HCT116 (cell line): ENCODE measurements around the gene MLXIPL.

Experiments
- EZH2phosphoT487 ChIP-seq: fragments of 200-600 bp; IDR thresholded peaks from 2 replicates; pipeline ENCODE4 v1.6.1; 2018; ENCODE audit warnings: antibody characterized with exemption, borderline replicate concordance
- POLR2A ChIP-seq: IDR thresholded peaks from 2 replicates; pipeline ENCODE4 v1.7.0; 2011; ENCODE audit warnings: borderline replicate concordance; ENCODE audit not compliant: insufficient read depth, insufficient read length; ENCODE audit errors: extremely low read depth
- SP1 ChIP-seq: IDR thresholded peaks from 2 replicates; pipeline ENCODE4 v1.6.1; 2012; ENCODE audit warnings: low read depth
- TF ChIP-seq, protein P1 (sequence below), 3 experiments: fragments of 200-600 bp in 1 of 3; sonication (generic) in 1 of 3; IDR thresholded peaks in 2 of 3; conservative IDR thresholded peaks in 1 of 3; 2 replicates each; pipeline ENCODE4 v1.5.1; 2012 to 2017; ENCODE audit warnings: low read depth in 2 of 3, low read length in 2 of 3, antibody characterized with exemption in 1 of 3, borderline replicate concordance in 1 of 3, control low read depth in 1 of 3, mild to moderate bottlenecking in 1 of 3, mixed read lengths in 1 of 3, mixed run types in 1 of 3, moderate library complexity in 1 of 3; ENCODE audit not compliant: insufficient read depth in 1 of 3
- TF ChIP-seq, protein P2 (sequence below): IDR thresholded peaks from 2 replicates; pipeline ENCODE4 v1.6.1; 2012

DNA sequence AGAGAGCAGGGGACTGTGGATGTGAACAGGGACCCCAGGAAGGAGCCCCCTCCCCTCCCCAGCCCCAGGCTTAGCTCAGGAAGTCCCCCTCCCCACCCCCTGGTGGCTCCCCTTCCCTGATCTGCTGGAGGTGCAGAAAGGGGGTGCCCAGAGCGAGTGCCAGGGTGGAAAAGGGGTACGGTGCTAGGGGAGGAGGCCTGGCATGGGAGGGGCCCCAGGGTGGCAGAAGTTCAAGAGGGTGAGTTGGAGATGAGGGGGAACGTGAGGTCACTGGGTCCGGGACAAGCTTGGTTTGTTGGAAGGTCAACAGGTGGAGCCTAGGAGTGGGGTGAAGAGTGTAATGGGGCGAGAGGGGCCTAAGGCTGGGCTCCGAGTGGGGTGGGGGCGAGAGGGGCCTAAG is 24.4 kb downstream of the MLXIPL start:
- TF ChIP-seq EZH2phosphoT487, result no peak
- TF ChIP-seq, protein P1, sequence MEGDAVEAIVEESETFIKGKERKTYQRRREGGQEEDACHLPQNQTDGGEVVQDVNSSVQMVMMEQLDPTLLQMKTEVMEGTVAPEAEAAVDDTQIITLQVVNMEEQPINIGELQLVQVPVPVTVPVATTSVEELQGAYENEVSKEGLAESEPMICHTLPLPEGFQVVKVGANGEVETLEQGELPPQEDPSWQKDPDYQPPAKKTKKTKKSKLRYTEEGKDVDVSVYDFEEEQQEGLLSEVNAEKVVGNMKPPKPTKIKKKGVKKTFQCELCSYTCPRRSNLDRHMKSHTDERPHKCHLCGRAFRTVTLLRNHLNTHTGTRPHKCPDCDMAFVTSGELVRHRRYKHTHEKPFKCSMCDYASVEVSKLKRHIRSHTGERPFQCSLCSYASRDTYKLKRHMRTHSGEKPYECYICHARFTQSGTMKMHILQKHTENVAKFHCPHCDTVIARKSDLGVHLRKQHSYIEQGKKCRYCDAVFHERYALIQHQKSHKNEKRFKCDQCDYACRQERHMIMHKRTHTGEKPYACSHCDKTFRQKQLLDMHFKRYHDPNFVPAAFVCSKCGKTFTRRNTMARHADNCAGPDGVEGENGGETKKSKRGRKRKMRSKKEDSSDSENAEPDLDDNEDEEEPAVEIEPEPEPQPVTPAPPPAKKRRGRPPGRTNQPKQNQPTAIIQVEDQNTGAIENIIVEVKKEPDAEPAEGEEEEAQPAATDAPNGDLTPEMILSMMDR (IDR thresholded peaks at IDR 0.05 in 2 of 3, conservative IDR thresholded peaks at IDR 0.05 in 1 of 3; ENCODE audit: borderline replicate concordance in 1 of 3, insufficient read depth in 1 of 3, low read depth in 2 of 3, low read length in 2 of 3), result no peak
- no peak for TF ChIP-seq POLR2A
- no peak for TF ChIP-seq SP1
- TF ChIP-seq, protein P2, sequence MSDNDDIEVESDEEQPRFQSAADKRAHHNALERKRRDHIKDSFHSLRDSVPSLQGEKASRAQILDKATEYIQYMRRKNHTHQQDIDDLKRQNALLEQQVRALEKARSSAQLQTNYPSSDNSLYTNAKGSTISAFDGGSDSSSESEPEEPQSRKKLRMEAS, result no peak
